ENCODE measurements around the gene PRPF31. TPM values are rescaled to one million over a fixed set of nuclear protein-coding genes. Genes with fewer than 3 reads are reported as not detected.

PRPF31 gene
- total and polyA plus RNA-seq, 2 of the 13 experiments (the other 11 are each of a cell fraction or from before 2014, with no cell fraction given): 23.8 to 63.8 TPM

DNA sequence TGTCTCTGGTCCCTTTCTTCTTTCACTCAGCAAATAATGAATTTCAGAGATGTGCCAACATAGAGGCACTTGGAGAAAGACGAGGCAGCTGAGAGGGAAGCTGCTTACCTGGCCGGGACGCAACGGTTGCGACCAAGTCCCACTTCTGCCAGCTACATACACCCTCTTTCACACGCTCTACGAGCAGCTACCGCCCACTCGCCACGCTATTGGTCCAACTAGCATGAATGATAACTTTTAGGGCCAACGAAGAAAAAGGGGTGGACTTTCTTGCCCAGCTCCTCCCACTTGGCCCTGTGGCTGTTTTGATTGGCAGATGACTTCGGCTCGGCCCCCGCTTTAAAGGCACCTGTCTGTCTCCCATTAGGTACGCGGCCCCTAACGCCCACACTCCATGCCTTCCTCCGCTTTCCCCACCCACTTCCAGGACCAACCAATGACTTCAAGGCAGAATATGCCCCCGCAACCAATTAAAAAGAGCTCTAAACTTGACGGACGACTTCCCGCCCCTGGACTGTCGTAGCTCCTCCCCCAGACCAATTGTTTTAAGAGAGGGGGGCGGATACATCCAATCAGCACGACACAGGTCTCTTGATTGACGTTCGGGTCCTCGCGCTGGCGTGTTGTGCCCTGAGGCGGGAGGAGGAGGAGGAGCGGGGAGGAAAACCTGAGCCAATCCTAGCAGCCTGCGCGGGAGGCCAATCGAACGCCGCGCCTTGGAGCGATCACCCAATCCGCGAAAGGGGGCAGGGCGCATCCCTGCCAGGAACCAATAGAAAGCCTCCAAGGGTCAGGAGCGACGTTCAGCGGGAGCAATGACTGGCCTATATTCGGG lies 21.5 kb downstream of the PRPF31 start (continued):
- TF ChIP-seq, protein P1, sequence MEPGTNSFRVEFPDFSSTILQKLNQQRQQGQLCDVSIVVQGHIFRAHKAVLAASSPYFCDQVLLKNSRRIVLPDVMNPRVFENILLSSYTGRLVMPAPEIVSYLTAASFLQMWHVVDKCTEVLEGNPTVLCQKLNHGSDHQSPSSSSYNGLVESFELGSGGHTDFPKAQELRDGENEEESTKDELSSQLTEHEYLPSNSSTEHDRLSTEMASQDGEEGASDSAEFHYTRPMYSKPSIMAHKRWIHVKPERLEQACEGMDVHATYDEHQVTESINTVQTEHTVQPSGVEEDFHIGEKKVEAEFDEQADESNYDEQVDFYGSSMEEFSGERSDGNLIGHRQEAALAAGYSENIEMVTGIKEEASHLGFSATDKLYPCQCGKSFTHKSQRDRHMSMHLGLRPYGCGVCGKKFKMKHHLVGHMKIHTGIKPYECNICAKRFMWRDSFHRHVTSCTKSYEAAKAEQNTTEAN (CRISPR knock-in tag; conservative IDR thresholded peaks at IDR 0.05): no peak
- TF ChIP-seq ZNF761 (CRISPR knock-in tag; conservative IDR thresholded peaks at IDR 0.05) (0 out of 2 replicates have a peak, but pooled peaks have one; percentile 8), KDM2A (CRISPR knock-in tag; IDR thresholded peaks at IDR 0.05; ENCODE audit: borderline replicate concordance, low read depth) (peak; percentile 25; the same call in 1 of the 2 replicates), RFXANK (CRISPR knock-in tag; IDR thresholded peaks at IDR 0.05) (no peak), ZNF724P (CRISPR knock-in tag; IDR thresholded peaks at IDR 0.05; ENCODE audit: borderline replicate concordance) (peak; percentile 38; the same call in 1 of the 2 replicates), ZNF205 (CRISPR knock-in tag; IDR thresholded peaks at IDR 0.05) (0 out of 2 replicates have a peak, but pooled peaks have one; percentile 24), TGIF2 (CRISPR knock-in tag; IDR thresholded peaks at IDR 0.05) (0 out of 2 replicates have a peak, but pooled peaks have one; percentile 31), ERF (CRISPR knock-in tag; IDR thresholded peaks at IDR 0.05) (no peak), MYC (CRISPR knock-in tag; IDR thresholded peaks at IDR 0.05; ENCODE audit: borderline replicate concordance) (no peak), MIER2 (CRISPR knock-in tag; IDR thresholded peaks at IDR 0.05) (0 out of 2 replicates have a peak, but pooled peaks have one; percentile 36), HOXA5 (CRISPR knock-in tag; IDR thresholded peaks at IDR 0.05) (no peak), POLR2AphosphoS5 (IDR thresholded peaks at IDR 0.05; ENCODE audit: low read depth, low read length) (peak; percentile 93), ZNF678 (CRISPR knock-in tag; IDR thresholded peaks at IDR 0.05) (no peak), XRCC5 (optimal IDR thresholded peaks at IDR 0.05; ENCODE audit: low read length) (peak; percentile 53), ZFY (CRISPR knock-in tag; IDR thresholded peaks at IDR 0.05) (no peak), SSRP1 (CRISPR knock-in tag; IDR thresholded peaks at IDR 0.05) (no peak), TARDBP (CRISPR knock-in tag; IDR thresholded peaks at IDR 0.05) (0 out of 2 replicates have a peak, but pooled peaks have one; percentile 24), SIX4 (CRISPR knock-in tag; IDR thresholded peaks at IDR 0.05) (no peak), SMAD1 (CRISPR knock-in tag; IDR thresholded peaks at IDR 0.05; ENCODE audit: borderline replicate concordance, low read depth) (no peak)
- TF ChIP-seq, protein P2, sequence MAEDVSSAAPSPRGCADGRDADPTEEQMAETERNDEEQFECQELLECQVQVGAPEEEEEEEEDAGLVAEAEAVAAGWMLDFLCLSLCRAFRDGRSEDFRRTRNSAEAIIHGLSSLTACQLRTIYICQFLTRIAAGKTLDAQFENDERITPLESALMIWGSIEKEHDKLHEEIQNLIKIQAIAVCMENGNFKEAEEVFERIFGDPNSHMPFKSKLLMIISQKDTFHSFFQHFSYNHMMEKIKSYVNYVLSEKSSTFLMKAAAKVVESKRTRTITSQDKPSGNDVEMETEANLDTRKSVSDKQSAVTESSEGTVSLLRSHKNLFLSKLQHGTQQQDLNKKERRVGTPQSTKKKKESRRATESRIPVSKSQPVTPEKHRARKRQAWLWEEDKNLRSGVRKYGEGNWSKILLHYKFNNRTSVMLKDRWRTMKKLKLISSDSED (CRISPR knock-in tag; IDR thresholded peaks at IDR 0.05): no peak
- TF ChIP-seq, protein P3, sequence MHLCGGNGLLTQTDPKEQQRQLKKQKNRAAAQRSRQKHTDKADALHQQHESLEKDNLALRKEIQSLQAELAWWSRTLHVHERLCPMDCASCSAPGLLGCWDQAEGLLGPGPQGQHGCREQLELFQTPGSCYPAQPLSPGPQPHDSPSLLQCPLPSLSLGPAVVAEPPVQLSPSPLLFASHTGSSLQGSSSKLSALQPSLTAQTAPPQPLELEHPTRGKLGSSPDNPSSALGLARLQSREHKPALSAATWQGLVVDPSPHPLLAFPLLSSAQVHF (CRISPR knock-in tag; IDR thresholded peaks at IDR 0.05): no peak
- TF ChIP-seq, protein P4, sequence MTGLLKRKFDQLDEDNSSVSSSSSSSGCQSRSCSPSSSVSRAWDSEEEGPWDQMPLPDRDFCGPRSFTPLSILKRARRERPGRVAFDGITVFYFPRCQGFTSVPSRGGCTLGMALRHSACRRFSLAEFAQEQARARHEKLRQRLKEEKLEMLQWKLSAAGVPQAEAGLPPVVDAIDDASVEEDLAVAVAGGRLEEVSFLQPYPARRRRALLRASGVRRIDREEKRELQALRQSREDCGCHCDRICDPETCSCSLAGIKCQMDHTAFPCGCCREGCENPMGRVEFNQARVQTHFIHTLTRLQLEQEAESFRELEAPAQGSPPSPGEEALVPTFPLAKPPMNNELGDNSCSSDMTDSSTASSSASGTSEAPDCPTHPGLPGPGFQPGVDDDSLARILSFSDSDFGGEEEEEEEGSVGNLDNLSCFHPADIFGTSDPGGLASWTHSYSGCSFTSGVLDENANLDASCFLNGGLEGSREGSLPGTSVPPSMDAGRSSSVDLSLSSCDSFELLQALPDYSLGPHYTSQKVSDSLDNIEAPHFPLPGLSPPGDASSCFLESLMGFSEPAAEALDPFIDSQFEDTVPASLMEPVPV (CRISPR knock-in tag; IDR thresholded peaks at IDR 0.05): 0 out of 2 replicates have a peak, but pooled peaks have one; percentile 12
- TF ChIP-seq, protein P5, sequence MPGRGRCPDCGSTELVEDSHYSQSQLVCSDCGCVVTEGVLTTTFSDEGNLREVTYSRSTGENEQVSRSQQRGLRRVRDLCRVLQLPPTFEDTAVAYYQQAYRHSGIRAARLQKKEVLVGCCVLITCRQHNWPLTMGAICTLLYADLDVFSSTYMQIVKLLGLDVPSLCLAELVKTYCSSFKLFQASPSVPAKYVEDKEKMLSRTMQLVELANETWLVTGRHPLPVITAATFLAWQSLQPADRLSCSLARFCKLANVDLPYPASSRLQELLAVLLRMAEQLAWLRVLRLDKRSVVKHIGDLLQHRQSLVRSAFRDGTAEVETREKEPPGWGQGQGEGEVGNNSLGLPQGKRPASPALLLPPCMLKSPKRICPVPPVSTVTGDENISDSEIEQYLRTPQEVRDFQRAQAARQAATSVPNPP (CRISPR knock-in tag; IDR thresholded peaks at IDR 0.05): no peak
- TF ChIP-seq, protein P6, sequence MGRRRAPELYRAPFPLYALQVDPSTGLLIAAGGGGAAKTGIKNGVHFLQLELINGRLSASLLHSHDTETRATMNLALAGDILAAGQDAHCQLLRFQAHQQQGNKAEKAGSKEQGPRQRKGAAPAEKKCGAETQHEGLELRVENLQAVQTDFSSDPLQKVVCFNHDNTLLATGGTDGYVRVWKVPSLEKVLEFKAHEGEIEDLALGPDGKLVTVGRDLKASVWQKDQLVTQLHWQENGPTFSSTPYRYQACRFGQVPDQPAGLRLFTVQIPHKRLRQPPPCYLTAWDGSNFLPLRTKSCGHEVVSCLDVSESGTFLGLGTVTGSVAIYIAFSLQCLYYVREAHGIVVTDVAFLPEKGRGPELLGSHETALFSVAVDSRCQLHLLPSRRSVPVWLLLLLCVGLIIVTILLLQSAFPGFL (CRISPR knock-in tag; IDR thresholded peaks at IDR 0.05): no peak
